GM12878 (cell line): Measurements from ENCODE around the gene KIF20A. TPM values are rescaled to one million over a fixed set of nuclear protein-coding genes. Genes with fewer than 3 reads are reported as not detected.

ENCODE experiments used
- ATAC-seq: fragments of 200-7000 bp; cut with Tn5 transposase; 3 replicates; pipeline ENCODE4 v1.9.1; 2020; ENCODE audit warnings: mild to moderate bottlenecking, moderate library complexity
- BruUV-seq: library from RNA; stranded (reverse); fragments of 400-500 nt; replicated peaks from 2 replicates; lab custom pipeline; 2021; lab: Mats Ljungman, UMichigan
- CTCF ChIA-PET: fragments of 300-600 bp; sonication (Branson Sonifier 250); formaldehyde crosslinking; extraction: SDS; loops from one replicate; lab custom pipeline; 2021; ENCODE audit warnings: inconsistent platforms; lab: Yijun Ruan, JAX
- POLR2A ChIA-PET: fragments of 350-600 bp; formaldehyde crosslinking; extraction: SDS; loops from one replicate; lab custom pipeline; 2021; ENCODE audit warnings: inconsistent platforms; lab: Charles Lee
- RAD21 ChIA-PET: fragments of 300-600 bp; sonication (Branson Sonifier 250); formaldehyde crosslinking; loops from one replicate; lab custom pipeline; 2023; ENCODE audit warnings: antibody characterized with exemption; ENCODE audit not compliant: unreplicated experiment; lab: Charles Lee
- SMC1A ChIA-PET: fragments of 300-600 bp; sonication (Branson Sonifier 250); formaldehyde crosslinking; loops from one replicate; lab custom pipeline; 2023; ENCODE audit not compliant: unreplicated experiment, uncharacterized antibody; lab: Charles Lee
- DNase-seq: peaks from one replicate; pipeline ENCODE4 v3.0.0-alpha.2; 2011; ENCODE audit warnings: low read depth, low spot score
- FAIRE-seq: peaks from 3 replicates; lab custom pipeline; 2011; peaks lifted over from hg19 to GRCh38; lab: Jason Lieb, UNC
- H2AFZ ChIP-seq: 2 replicates; pipeline ENCODE4 v1.6.0; 2011; ENCODE audit warnings: low read depth, low read length, control low read depth; ENCODE audit not compliant: control insufficient read depth
- H3K27ac ChIP-seq: 2 replicates; pipeline ENCODE4 v1.5.1; 2011; ENCODE audit warnings: control low read depth; ENCODE audit not compliant: control insufficient read depth, insufficient read depth
- H3K27me3 ChIP-seq, 2 experiments: replicated peaks in 1 of 2; 2 replicates each; pipeline versions ENCODE4 v1.6.0 to v1.6.1; 2011; ENCODE audit warnings: low read length in 1 of 2; ENCODE audit not compliant: control insufficient read depth in 2 of 2, insufficient read depth in 2 of 2
- H3K36me3 ChIP-seq, 2 experiments: 2 replicates each; pipeline ENCODE4 v1.5.1; 2011; ENCODE audit warnings: low read length in 1 of 2; ENCODE audit not compliant: control insufficient read depth in 2 of 2, insufficient read depth in 2 of 2
- H3K4me1 ChIP-seq: 2 replicates; pipeline ENCODE4 v1.6.1; 2011; ENCODE audit warnings: mild to moderate bottlenecking, low read length, moderate library complexity, mixed read lengths; ENCODE audit not compliant: control insufficient read depth, insufficient read depth
- H3K4me2 ChIP-seq: 2 replicates; pipeline ENCODE4 v1.6.0; 2011; ENCODE audit warnings: control low read depth; ENCODE audit not compliant: control insufficient read depth, insufficient read depth
- H3K4me3 ChIP-seq: fragments of 200-600 bp; sonication (generic); 2 replicates; pipeline ENCODE4 v1.5.1; 2016
- H3K79me2 ChIP-seq: 2 replicates; pipeline ENCODE4 v1.6.0; 2011; ENCODE audit warnings: low read length; ENCODE audit not compliant: control insufficient read depth, insufficient read depth
- H3K9ac ChIP-seq: 2 replicates; pipeline ENCODE4 v1.8.0; 2011; ENCODE audit warnings: low read length, control low read depth, mixed read lengths; ENCODE audit not compliant: control insufficient read depth, insufficient read depth
- H3K9me3 ChIP-seq: replicated peaks from 3 replicates; pipeline ENCODE4 v1.5.1; 2011; ENCODE audit warnings: mild to moderate bottlenecking, low read length; ENCODE audit not compliant: control insufficient read depth, insufficient read depth
- H4K20me1 ChIP-seq: 2 replicates; pipeline ENCODE4 v1.6.0; 2011; ENCODE audit not compliant: control insufficient read depth, insufficient read depth
- BMI1 ChIP-seq: fragments of 450-650 bp; IDR thresholded peaks from 2 replicates; pipeline ENCODE4 v1.6.1; 2016; ENCODE audit warnings: mild to moderate bottlenecking, moderate library complexity, borderline replicate concordance
- CBX3 ChIP-seq: fragments of 200-600 bp; sonication (generic); IDR thresholded peaks from 2 replicates; pipeline ENCODE4 v1.6.1; 2016; ENCODE audit warnings: low read depth, borderline replicate concordance
- CREM ChIP-seq: IDR thresholded peaks from 2 replicates; pipeline ENCODE4 v1.6.1; 2014; ENCODE audit warnings: antibody characterized with exemption, low read depth
- MXI1 ChIP-seq: fragments of 150-350 bp; IDR thresholded peaks from 2 replicates; pipeline ENCODE4 v1.6.1; 2011; ENCODE audit warnings: low read depth, mild to moderate bottlenecking, inconsistent platforms, low read length, improper control_type of control experiment
- RFX5 ChIP-seq: IDR thresholded peaks from 2 replicates; pipeline ENCODE4 v1.6.1; 2011; ENCODE audit warnings: low read depth, low read length, improper control_type of control experiment
- SP1 ChIP-seq: IDR thresholded peaks from one replicate; pipeline ENCODE4 v1.6.1; 2011; ENCODE audit warnings: low read depth, low read length
- WGBS: methylation state at CpG from one replicate; pipeline ENCODE4 v1.1.6; 2016; ENCODE audit warnings: low lambda C conversion rate; ENCODE audit not compliant: insufficient replicate concordance, insufficient coverage; ENCODE audit errors: missing lambda C conversion rate; 5-methylcytosine and 5-hydroxymethylcytosine counted together
- in situ Hi-C: fragments of 300-500 bp; cut with MboI; formaldehyde crosslinking; loops from 9 replicates; pipeline ENCODE4 v1.14.3; 2018; ENCODE audit warnings: mixed read lengths
- intact Hi-C: fragments of 100-400 bp; cut with micrococcal nuclease; formaldehyde crosslinking; loops from one replicate; pipeline ENCODE4 v1.14.2; 2022; ENCODE audit not compliant: unreplicated experiment
- polyA plus RNA-seq, 11 experiments: library from polyadenylated mRNA; depleted of rRNA in 4 of 11; unstranded in 6 of 11; stranded (reverse) in 5 of 11; fragments of >200 nt; fragmentation: Nextera tagmentation in 4 of 11; fragmentation: Illumina TruSeq in 1 of 11; extraction: Ambion mirVana in 4 of 11; extraction: Trizol in 1 of 11; gene quantifications; 1 replicate in 1 of 11; 2 replicates in 10 of 11; pipeline versions ENCODE4 v1.2.1 to v1.2.3, GENCODE V29; 2011 to 2016; ENCODE audit warnings: inconsistent platforms in 2 of 11, missing spikeins in 2 of 11, low read depth in 1 of 11
- total RNA-seq, 4 experiments: library from RNA; depleted of rRNA in 3 of 4; stranded (reverse); fragments of >200 nt in 3 of 4; fragmentation: Illumina TruSeq in 1 of 4; extraction: Trizol in 1 of 4; gene quantifications; 2 replicates each; pipeline versions ENCODE4 v1.2.1 to v1.2.3, GENCODE V29; 2013 to 2021

KIF20A gene
- total and polyA plus RNA-seq, 10 of the 15 experiments (the other 5 are each of a cell fraction or from before 2014, with no cell fraction given) = 20.7 to 61.9 (median 45.3) TPM

GRCh38 chr5:138138949-138139780 is 39.7 kb upstream of the KIF20A start, which contains the start of gene NME5:
Gene NME5 (minus strand): TSS chr5:138139428. CDS start chr5:138138780, 648 bp downstream.
- in situ Hi-C loops = loop anchor here (10.0 kb wide), 3 partner anchors 54 to 474 kb away; partner anchors contain the start of gene WNT8A
- no peaks in the 10 kb centered on the region for H3K9me3 ChIP-seq
- peak; percentile 5 for DNase-seq
- 15% methylated on average over 25 of the region's 31 CpGs for WGBS
- no peak within 1 kb of the TSS for H3K27ac ChIP-seq
- no peaks in the 10 kb centered on the region for H3K27me3 ChIP-seq
- H4K20me1 ChIP-seq = no peaks in the 10 kb centered on the region
- H2AFZ ChIP-seq = peak within 1 kb of the TSS; percentile 87
- peak; percentile 73; the same call in 1 of the 2 replicates for TF ChIP-seq BMI1
- TF ChIP-seq MXI1 = peak; percentile 56
- no peak for TF ChIP-seq CBX3
- peak; percentile 21 for TF ChIP-seq SP1
- no peak for TF ChIP-seq RFX5
- peak; percentile 32; the same call in 1 of the 2 replicates for TF ChIP-seq CREM
- peak within 1 kb of the TSS; percentile 68 for H3K4me2 ChIP-seq
- ChIA-PET CTCF (interaction anchor here (1.6 to 1.9 kb wide), 2 partner anchors 62 to 104 kb away, joined by 8 read pairs; no protein-coding TSS in a partner anchor), RAD21 (interaction anchor here (1.2 to 1.4 kb wide), 2 partner anchors 61 to 360 kb away, joined by 3 to 4 read pairs; no protein-coding TSS in a partner anchor), SMC1A (interaction anchor here (1.3 kb wide), 1 partner anchor 10 kb away, joined by 5 read pairs; no protein-coding TSS in a partner anchor), POLR2A (no interaction called here)
- no TSS peak for BruUV-seq
- no peaks in the 10 kb centered on the region for H3K36me3 ChIP-seq
- H3K4me1 ChIP-seq = no peaks in the 10 kb centered on the region
- no peak for FAIRE-seq
- peak within 1 kb of the TSS; percentile 71 for H3K4me3 ChIP-seq
- no peak within 1 kb of the TSS for H3K9ac ChIP-seq
- no peaks in the 10 kb centered on the region for H3K79me2 ChIP-seq
- intact Hi-C loops = loop anchor here (10.0 kb wide), 1 partner anchor 514 kb away; no protein-coding TSS in a partner anchor
- ATAC-seq = peak; percentile 96
